SKM-1 (cell line): ENCODE measurements around the gene PRRX1.

Experiments used
- DNase-seq: peaks from one replicate; lab custom pipeline; 2025; ENCODE audit not compliant: unreplicated experiment; lab: John Stamatoyannopoulos, UW

PRRX1 gene

DNA sequence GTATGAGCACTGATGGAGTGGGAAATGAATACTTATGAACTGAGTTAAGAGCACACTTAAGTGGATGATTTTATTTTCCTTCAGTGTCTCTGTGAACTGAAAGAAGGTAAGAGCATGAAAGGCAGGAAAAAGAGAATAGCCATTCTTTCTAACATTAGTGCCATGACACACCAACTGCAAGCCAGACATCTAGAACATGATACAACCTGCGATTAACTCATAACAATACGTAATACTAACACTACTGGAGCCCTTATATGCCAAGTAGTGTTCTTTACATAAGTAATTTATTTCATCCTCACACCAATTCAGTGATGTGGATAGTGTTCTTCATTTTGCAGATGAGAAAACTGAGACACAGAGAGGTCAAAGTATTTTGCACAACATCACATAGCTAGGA is 56.7 kb downstream of the PRRX1 start:
- DNase-seq: no peak

DNA sequence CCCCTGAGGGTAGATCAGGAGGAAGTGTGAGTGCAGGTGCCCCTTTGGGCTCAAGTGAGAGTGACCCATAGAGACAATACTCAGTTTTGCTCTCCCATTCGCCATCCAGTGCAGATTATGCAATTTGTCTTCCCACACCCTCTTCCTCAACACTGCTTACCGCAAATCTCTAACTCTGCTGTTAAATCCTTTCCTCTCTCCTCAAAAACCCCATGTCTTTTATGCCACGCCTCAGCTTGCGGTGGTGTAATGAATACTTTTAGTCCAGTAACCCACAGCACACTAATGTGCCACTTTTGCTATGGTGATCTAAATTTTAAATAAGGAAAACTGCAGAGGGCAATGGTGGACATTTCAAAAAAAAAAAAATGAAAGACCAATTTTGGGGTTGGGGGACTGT is 57.7 kb downstream of the PRRX1 start:
- DNase-seq: no peak

DNA sequence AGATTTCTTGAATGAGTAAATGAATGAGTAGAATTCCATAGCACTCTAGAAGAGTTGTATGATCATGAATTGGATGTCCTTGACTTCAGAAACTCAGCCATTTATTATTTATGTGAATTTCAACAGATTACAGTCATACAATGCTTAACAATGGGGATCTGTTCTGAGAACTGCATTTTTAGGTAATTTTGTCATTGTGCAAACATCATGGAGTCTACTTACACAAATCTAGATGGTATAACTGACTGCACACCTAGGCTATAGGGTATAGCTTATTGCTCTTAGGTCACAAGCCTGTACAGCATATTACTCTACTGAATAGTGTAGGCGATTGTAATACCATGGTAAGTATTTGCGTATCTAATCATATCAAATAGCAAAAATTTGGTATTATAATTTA is 59.6 kb downstream of the PRRX1 start:
- no peak for DNase-seq

DNA sequence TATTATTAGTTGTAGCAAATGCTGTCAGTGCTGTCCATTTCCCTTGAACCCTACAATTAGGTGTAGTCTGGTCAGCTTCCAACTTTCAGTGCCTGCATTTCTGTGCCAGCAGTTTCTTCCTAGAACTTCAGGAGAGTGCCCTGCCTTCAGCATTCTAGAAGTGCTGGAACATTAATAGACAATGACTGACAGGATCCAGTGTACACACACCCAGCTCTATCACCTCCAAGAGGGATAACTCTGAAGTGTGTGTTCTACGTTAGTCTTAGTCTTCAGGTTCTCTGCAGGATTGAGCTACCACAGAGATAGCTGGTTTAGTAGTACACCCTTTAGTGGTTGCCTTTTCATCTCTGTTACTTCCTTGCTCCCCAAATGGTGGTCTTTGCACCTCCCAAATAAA is 61.4 kb downstream of the PRRX1 start:
- no peak for DNase-seq

DNA sequence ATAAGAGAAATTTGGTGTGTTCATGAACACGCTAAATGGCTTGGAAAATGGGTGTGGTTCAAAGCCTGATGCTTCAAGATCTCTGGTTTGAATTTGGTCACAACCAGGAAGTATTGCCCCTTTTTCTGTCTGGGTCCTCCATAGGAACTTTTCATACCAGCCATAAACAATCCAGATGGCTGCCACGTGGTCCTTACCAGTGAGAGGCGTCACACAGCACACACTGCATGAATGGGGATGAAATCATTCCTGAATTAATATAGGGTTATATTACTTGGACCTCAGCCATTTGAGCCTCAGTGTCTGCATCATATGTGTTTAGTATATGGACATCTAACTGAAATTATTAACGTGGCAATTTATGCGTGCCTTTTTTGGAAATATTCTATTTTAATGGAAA is 64.0 kb downstream of the PRRX1 start:
- DNase-seq: no peak

DNA sequence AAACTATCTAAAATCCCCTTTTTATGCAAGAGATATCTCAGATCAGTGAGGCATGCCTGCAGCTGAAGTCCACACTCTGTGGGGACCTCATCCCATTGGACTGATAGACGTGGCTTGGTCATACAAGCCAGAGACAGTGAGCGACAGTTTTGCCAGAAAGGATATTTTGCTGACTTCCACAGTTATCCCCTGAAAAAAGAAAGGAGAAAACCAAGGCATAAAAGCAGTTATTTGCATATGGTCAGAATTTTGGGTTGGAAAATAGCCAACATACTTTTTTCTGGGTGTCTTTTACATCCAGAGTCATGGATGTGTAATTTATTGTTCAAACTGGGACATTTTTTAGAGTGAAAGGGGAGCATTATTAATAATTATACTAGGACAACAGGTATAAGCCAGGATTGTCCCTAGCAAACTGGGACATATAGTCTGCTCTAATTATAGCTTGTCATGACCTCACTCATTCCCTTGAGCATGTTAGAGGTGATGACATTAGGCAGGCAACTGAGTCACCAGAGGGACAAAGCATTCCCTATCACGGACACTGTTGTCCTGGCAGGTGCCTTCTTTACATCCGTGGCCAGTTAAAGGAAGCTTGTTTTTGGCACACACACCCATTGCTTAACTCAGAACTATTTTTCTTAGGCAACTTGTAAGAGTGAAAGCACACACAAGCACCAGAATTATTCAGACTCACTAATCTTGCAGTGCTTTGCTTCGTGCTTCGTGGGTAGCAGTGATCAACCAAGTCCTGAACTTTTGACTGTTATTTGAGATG is 65.5 kb downstream of the PRRX1 start:
- DNase-seq: no peak

DNA sequence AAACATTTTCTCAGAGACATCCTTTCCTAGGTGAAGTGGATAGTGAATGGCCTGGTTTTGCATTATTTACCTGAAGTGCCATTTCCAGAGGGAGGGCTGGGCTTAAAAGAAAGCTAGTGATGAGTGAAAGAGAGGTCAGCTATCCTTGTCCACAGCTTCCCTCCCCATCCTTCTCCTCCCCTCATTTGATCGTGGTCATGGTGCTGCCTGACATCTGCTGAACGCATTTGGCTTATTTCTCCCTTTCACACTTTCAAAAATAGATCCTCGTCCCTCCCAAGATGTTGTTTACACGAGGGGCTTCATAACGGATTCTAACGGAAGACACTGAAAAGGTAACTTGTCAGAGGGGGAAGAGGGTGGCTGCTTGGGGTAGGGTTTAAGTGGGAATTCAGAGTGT is 66.1 kb downstream of the PRRX1 start:
- DNase-seq: no peak

DNA sequence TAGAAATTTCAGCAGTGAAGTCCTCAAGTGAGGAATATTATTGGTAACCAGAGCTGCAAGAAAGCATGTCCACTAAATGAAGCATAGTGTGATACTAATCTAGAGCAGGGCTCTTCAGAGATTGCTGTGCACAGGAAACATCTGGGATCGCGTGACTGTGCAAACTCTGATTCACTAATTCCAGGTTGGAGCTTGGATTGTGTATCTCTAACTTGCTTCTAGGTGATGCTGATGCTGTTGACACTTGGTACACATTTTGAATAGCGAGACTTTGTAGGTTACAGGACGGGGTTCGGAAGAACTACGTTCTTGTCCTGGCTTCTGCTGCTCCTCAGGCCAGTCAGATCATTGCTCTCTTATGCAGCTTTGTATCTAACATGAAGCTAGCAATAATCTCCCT is 66.5 kb downstream of the PRRX1 start:
- DNase-seq: no peak

DNA sequence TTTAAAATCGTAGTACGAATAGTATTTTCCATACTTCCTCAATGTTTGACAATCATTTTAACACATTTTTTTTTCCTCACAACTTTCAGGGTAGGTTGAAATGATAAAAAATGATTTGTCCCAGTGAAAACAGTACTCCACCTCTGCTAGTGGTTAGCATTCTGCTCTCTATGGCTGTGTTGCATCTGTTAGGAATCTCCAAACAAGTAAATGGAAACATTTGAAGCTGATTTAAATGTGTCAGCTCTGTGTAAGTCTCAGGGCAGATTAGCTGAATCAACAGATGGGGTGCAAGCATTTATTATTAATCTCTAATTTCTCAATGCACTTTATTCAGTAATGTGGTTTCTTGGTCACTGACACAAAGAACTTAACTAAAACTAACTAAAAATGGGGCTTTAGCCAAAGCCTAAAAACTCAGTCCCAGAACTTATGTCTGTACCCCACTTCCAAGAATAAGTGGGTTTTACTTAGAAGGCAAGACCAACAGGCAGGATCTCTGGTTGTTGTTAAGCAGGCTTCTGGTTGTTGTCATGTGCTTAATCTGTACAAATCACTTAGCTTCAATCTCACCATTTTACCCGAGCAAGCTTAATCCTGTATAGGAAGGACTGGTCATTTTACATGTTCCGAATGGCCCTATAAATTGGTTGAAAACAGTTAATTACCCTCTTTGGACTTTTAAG is 67.8 kb downstream of the PRRX1 start:
- DNase-seq: no peak

DNA sequence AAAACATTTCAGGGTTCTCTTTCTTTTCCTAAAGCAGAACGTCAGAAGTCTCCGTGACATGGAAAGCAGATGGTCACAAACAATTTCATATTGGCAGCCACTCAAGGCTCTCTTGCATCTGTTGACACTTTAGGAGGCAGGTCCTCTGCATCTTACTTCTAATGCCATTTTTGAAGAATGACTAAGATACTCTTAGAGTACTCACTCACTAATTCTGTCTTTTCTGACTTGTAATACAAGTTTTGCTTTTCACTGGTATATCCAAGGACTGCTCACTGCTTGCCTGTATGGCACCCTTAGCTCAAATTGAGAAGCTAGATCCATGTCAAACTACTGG is 68.3 kb downstream of the PRRX1 start:
- DNase-seq: no peak

DNA sequence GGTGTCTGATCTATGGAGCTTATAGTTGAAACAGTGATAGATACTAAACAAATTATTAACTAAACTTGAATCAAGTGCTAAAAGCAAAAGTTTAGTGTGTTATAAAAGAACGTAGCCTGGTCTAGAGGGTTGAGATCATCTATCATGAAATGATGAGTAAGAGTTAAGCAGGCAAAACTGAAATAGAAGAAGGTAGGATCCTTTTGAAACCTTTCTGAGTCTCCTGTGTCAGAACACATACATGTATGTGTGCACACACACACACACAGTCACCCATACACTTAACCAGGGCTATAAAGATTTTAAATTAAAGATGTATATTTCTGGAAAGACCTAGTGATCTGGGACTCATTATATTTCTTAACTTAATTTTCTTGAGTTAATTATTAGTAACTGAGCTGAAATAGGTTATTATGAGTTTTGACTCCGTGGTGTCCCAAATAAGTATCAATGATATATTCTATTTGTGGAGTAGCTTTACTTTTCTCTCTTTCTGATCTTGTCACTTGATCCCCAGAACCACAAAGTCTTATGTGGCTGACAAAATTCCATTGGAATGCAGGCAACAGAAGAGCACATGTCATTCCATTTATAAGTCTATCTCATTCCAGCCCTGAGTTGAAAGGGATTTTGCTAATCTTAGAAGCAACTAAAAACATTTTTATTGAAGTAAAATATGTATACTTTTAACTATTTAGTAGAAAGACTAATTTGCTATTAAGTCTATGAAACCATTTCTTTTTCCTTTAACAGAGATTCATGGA is 70.7 kb downstream of the PRRX1 start:
- DNase-seq: no peak

DNA sequence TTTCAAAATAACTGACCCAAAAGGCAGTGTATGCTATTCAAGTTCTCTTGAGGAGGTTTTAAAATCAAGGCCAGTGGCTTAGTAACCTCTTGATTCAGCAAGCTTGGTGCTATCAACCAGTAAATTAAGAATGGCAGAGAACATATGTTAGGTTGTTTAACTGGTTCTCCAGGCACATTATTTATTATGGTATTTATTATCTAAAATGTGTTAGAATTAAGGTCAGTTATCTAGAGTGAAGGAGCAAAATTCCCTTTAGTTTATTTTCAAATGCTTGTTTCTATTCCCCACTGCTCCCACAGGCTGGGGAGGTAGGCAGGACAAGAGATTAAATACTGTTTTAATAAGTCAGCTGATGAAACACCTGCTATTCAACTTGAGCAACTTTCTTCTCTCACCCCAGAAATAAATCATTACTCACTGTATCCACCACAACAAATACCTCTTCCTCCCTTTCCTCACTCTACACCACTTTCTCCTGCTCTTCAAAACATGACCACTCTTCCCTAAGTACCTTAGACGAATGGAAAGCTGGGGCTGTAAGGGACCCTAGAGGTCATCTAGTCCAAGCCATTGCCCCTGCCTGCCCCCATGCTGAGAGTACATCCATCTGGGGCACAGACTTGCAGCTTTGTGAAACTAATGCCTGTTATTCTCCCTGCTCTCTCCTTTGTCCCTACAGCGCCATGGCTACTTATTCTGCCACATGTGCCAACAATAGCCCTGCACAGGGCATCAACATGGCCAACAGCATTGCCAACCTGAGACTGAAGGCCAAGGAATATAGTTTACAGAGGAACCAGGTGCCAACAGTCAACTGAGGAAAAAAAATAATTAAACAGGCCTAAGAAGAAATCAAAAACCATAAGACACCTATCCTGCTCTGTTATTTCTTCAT is 71.7 kb downstream of the PRRX1 start:
- no peak for DNase-seq

DNA sequence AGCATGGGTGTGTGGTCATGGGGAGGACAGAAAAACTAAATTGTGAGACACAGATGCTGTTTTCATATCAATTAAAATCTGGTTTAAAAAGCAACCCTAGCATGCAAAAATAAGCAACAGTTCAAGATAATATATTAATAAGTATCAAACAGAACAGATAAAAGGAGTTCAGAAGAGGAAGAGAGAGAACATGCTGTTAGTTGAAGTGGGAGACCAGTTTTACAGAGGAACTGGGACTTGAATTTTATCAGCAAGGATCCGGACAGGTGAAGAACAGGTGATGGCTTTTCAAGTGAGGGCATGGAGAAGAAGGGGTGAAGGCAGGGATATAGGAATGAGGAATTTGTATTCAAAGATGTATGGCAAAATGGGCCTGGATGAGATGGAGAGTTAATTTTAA is 75.9 kb downstream of the PRRX1 start:
- no peak for DNase-seq

DNA sequence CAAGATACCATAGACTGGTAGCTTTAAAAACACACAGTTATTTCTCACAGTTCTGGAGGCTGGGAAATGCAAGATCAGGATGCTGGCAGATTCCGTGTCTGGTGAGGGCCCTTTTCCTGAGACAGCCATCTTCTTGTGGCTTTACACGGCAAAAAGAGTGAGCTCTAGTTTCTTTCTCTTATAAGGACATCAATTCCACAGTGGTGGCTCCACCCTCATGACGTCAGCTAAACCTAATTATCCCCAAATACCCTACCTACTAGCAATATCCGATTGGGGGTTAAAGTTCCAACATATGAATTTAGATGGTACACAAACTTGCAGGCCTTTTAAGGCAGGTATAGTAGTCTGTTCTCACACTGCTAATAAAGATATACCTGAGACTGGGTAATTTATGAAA is 77.7 kb downstream of the PRRX1 start:
- DNase-seq: no peak

DNA sequence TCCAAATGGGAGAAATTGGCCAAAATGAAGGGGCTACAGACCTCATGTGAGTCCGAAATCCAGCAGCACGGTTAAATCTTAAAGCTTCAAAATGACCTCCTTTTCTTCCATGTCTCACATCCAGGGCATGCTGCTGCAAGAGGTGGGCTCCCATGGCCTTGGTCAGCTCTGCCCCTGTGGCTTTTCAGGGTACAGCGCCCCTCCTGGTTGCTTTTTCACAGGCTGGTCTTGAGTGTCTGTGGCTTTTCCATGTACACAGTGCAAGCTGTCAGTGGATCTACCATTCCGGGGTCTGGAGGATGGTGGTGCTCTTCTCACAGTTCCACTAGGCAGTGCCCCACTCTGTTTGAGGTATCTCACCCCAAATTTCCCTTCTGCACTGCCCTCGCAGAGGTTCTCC is 78.7 kb downstream of the PRRX1 start:
- DNase-seq: no peak

DNA sequence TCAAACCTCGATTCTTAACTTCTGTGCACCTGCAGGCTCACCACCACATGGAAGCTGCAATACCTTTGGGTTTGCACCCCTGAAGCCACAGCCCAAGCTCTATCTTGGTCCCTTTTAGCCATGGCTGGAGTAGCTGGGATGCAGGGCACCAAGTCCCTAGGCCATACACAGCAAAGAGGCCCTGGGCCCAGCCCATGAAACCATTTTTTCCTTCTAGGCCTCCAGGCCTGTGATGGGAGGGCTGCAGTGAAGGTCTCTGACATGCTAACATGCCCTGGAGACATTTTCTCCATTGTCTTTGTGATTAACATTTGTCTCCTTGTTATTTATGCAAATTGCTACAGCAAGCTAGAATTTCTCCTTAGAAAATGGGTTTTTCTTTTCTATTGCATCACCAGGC is 79.2 kb downstream of the PRRX1 start:
- DNase-seq: no peak

DNA sequence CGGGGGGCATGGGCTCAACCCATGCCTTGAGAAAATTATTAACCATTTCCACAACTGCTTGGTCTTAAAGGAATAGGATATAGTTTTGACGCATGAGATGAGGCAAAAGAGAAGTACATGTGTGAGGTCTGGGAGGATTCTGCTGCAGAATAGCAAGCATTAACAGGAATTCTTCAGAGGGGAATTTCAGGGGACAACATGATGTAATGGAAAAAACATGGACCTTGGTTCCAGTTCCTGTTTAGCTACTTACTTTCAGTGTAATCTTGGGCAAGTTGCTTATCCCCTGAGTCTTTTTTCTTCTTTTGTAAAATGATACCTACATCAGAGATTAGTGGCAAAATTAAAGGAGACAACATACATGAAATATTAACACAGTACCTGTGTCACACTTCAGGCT is 85.6 kb downstream of the PRRX1 start:
- DNase-seq: no peak

DNA sequence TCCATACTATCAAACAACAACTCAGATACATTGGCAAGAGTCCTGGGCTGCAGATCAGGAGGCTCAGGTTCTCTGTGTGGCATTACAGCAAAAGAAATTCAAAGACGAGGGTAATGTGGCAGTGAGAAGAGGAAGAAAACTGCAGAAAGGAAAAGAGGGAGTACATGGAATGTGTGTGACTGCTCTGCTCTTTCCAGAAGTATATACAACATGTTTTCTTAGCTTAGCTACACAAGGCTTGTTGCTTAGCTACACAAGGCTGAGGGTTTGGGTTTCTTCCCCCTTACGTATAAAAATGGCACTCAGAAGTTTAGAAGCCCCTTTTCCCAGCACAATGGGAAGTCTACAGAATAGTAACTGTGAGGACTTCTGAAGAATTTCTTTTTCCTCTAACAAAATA is 86.0 kb downstream of the PRRX1 start:
- DNase-seq: no peak

DNA sequence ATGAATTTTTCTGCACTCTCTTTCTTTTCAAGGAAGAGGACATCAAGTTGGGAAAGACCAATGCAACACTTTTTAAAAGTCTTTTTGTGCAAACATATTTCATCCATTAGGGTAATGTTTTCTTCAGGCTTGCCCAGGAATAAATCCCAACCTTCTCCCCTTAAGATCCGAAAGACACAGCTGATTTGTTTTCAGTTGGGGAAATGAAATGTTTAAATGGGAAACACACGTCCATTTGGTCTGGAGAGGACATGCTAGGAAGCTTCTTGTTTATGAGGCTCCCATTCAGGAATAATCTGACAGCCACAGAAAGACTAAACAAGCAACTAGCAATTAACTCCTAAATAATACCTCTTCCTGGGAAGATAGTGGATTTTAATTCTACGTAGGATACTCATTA is 91.9 kb downstream of the PRRX1 start:
- no peak for DNase-seq

DNA sequence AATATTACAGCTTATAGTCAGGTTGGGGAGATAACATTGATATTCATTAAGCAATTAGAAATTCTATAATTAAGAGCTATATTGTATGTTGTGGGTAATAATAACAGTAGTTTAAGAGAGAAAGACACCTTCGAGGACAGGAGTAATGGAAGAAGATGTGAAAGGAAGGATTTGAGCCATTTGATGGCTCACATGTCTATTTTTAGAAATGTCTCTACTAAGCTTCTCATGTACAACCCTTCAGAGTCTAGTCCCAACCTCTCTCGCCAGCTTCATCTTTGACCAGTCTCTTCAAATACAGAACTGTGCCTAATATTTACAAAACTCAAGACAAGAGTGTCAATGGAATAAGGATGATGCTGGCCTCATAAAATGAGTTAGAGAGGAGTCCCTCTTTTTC is 95.1 kb downstream of the PRRX1 start:
- DNase-seq: no peak

DNA sequence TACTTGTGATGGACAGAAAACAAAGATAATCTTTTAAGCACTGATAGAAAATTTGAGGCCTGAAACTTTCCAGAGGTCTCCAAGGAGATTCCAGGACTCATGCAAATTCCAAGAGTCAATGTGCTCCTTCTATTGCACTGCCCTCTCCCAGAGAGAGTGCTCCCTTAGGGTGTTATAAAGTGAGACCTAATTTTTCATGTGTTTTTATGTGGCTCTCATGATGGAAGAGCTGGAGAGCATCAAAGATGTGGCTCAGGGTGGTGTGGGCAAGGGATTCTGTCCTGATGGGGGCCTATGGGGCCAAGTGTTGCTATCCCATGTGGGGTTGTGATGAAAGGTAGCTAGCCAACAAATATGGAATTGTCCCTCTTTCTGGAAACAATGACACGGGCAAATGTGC is 101.3 kb downstream of the PRRX1 start:
- DNase-seq: no peak
